GM18868 (cell line): ENCODE data around the gene SYS1.

Source experiments
- ATAC-seq: cut with Tn5 transposase; IDR thresholded peaks from one replicate; pipeline ENCODE4 v1.9.1; 2021; ENCODE audit warnings: mild to moderate bottlenecking, moderate library complexity; ENCODE audit not compliant: unreplicated experiment

The SYS1 gene

GRCh38 chr20:45378191-45378590, 15.2 kb downstream of the SYS1 start, which contains the start of gene TP53TG5:
Gene TP53TG5, minus strand, starts transcription at chr20:45378325. Its CDS starts 89 bp downstream, at chr20:45378236.
- ATAC-seq: no peak

GRCh38 chr20:45387274-45387673, 24.3 kb downstream of the SYS1 start:
- ATAC-seq: no peak

GRCh38 chr20:45390931-45391330, 28.0 kb downstream of the SYS1 start:
- no peak for ATAC-seq

- no peak for ATAC-seq
Observed at GRCh38 chr20:45391559-45391958, 28.6 kb downstream of the SYS1 start.

- ATAC-seq: no peak
Observed at GRCh38 chr20:45392733-45393132, 29.8 kb downstream of the SYS1 start.

GRCh38 chr20:45394221-45395113, 31.5 kb downstream of the SYS1 start:
- no peak for ATAC-seq

- no peak for ATAC-seq
Observed at GRCh38 chr20:45395114-45395415, 32.1 kb downstream of the SYS1 start.

- ATAC-seq: no peak
Observed at GRCh38 chr20:45399018-45399417, 36.1 kb downstream of the SYS1 start.

GRCh38 chr20:45400346-45401031, 37.5 kb downstream of the SYS1 start:
- no peak for ATAC-seq

- no peak for ATAC-seq
Observed at GRCh38 chr20:45402946-45403345, 40.0 kb downstream of the SYS1 start.

GRCh38 chr20:45404438-45404837, 41.5 kb downstream of the SYS1 start:
- no peak for ATAC-seq

- no peak for ATAC-seq
Observed at GRCh38 chr20:45405571-45406259, 42.8 kb downstream of the SYS1 start.

GRCh38 chr20:45406260-45407066, 43.5 kb downstream of the SYS1 start:
- no peak for ATAC-seq

- no peak for ATAC-seq
Observed at GRCh38 chr20:45407067-45407745, 44.2 kb downstream of the SYS1 start.

- no peak for ATAC-seq
Observed at GRCh38 chr20:45407783-45408645, 45.1 kb downstream of the SYS1 start, which contains the start of gene DBNDD2. Gene DBNDD2, plus strand, starts transcription at chr20:45408289. Its CDS starts 179 bp downstream, at chr20:45408468.

- peak; percentile 63 for ATAC-seq
Observed at GRCh38 chr20:45408646-45409213, 45.8 kb downstream of the SYS1 start.

- ATAC-seq: no peak
Observed at GRCh38 chr20:45409521-45410272, 46.7 kb downstream of the SYS1 start.

GRCh38 chr20:45410887-45411286, 47.9 kb downstream of the SYS1 start:
- no peak for ATAC-seq
